22Rv1 (cell line): ENCODE data around the gene HLA-DOA.

Experiments
- ZFX ChIP-seq: fragments of 450-650 bp; IDR thresholded peaks from 2 replicates; pipeline ENCODE4 v1.6.1; 2017; ENCODE audit warnings: antibody characterized with exemption, borderline replicate concordance
- TF ChIP-seq, protein P1 (sequence below): fragments of 450-650 bp; IDR thresholded peaks from 2 replicates; pipeline ENCODE4 v1.5.1; 2017; ENCODE audit warnings: mild to moderate bottlenecking

DNA sequence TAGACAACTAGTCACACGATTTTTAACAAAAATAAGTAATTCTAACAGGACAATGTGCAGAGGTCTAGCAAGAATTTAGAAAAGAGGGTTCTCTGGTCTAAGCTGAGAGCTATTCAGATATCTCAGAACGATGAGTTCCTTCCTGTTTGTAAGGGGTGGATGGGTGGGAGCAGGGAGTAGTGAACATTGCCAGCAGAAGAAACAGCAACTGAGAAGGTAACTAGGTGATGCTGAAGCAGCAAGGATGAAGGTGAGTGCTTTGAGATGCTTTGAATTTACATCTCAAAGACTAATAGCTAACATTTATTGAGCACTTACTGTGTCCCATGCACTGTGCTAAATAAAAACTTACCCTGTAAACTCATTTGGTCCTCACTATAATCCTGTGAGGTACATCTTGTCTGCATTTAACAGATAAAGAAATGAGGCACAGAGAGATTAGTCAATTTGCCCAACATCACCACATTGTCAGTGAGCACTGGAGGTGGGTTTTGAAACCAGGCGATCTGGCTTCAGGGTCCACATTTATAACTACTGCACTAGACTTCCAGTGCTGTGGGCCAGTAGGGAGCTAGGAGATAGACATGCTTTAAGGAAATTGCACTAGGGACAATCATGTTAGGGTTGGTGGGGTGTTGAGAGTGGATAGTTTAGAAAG is 25.3 kb downstream of the HLA-DOA start:
- TF ChIP-seq, protein P1, sequence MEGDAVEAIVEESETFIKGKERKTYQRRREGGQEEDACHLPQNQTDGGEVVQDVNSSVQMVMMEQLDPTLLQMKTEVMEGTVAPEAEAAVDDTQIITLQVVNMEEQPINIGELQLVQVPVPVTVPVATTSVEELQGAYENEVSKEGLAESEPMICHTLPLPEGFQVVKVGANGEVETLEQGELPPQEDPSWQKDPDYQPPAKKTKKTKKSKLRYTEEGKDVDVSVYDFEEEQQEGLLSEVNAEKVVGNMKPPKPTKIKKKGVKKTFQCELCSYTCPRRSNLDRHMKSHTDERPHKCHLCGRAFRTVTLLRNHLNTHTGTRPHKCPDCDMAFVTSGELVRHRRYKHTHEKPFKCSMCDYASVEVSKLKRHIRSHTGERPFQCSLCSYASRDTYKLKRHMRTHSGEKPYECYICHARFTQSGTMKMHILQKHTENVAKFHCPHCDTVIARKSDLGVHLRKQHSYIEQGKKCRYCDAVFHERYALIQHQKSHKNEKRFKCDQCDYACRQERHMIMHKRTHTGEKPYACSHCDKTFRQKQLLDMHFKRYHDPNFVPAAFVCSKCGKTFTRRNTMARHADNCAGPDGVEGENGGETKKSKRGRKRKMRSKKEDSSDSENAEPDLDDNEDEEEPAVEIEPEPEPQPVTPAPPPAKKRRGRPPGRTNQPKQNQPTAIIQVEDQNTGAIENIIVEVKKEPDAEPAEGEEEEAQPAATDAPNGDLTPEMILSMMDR: no peak
- TF ChIP-seq ZFX: no peak
